Tongue (tissue), 2 donors: ENCODE data around the gene TRAP1. TPM values are rescaled to one million over a fixed set of nuclear protein-coding genes. Genes with fewer than 3 reads are reported as not detected.

Experiments used
- DNase-seq: peaks from one replicate; pipeline ENCODE4 v3.0.0-alpha.2; 2015
- total RNA-seq: library from RNA; depleted of rRNA; stranded (reverse); fragments of >200 nt; gene quantifications from one replicate; pipeline ENCODE4 v1.2.3, GENCODE V29; 2014

Gene TRAP1
- total RNA-seq, 1 donor from 2014 or later: 136 TPM

DNA sequence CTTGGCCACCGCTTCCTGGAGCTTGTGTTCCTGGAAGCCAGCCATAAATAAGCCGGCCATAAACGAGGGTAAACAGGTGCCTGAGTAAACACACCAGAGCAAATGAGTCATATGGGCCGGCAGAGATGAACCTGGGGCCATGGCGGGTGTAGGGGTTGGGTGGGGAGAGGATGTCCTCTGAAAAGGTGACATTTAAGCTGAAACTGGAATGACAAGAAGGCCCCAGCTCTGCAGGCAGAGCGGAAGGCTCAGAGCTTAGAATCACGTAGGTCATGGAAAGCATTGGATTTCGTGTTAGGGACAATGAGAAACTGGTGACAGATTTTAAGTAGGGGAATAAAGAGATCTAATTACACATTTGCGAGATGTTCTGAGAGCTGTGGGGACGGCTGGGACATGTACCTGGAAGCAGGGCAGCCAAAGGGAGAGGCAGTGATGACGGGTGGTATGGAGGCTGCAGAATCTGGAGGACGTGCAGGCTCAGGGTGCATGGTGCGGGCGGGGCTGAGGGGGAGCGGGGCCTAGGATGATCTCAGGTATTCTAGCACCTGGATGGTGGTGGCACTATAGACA, 70.9 kb downstream of the TRAP1 start:
- DNase-seq: peak; percentile 55

DNA sequence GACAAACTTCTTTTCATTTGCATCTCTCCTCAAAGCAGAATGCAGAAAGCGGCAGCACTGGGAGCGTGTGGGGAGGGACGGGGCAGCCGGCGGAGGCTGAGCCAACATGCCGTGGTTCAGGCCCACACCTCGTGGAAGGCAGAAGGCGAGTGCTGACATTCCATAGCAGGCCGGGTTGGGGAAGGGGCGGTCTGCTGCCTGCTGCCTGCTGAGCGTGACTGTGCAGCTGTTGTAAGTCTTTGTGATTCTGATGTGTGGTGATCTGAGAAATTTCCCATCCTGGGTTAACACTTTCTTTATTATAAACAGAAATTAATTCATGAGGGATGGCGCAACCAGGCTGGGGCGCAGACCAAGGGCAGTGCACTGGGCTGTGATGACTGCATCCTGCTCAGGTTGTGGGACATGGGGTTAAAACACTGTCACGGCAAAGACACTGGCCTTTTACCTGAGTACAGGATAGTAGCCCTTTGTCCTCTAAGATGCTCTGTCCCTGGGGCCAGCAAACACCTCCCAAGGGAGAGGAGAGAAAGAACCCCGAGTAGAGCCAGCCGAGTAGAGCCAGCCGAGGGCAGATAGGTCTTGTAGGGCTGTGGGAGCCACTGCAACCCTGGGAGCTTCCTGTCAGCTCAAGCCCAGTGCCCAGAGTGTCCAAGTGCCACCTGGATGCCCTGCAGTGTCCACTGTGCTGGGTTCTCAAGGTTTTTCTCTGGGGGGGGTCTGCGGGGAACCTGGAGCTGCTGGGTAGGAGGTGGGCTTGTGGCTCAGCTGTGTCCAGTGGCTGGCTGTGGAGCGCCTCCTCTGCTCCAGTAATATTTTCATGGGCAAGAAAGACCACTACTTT, 71.6 kb downstream of the TRAP1 start:
- peak; percentile 87 for DNase-seq

DNA sequence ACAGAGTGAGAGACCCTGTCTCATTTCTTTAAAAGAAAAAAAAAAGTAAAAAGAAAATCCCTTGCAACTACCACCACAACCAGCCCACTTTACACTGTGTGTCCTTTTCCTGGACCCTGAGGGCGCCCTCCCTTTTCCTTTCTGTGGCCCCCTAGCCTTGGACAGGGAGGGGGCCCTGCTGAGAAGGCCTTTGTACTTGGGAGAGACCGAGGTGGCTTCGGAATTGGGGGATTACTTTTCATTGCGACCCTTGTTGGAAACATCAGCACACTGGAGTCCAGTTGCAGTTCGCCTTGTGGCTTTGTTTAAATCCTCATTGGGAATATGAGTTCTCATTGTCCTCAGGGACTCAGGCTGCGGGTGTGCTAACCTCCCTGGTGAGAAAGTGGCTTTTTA, 72.2 kb downstream of the TRAP1 start:
- no peak for DNase-seq

DNA sequence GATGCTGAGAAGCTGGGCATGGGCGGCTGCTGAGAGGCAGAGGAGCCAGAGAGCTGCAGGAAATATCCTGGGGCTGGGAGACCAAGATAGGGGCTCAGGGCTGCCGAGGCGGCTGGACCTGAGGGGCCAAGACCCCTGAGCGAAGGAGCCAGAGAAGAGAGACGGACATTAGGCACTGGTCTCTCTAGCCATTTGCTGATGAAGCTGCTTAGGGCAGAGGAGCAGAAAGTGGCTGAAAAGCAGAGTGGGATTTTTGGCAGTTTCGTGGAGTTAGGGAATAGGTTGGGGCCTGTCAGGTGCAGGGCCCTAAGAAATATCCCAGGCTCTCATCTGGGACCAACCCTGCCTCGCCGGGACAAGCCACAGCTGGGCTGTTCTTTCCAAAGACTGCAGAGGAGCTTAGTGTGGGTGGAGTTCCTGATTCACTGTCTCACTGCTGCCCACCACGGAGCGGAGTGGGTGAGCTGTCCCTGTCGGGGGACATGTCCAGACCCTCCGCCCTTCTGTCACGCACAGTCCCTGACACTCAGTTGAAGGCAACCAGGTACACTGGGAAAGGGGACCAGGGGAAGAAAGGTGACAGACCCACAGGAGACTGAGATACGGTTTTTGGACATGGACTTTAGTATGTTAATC, 74.1 kb downstream of the TRAP1 start:
- no peak for DNase-seq

DNA sequence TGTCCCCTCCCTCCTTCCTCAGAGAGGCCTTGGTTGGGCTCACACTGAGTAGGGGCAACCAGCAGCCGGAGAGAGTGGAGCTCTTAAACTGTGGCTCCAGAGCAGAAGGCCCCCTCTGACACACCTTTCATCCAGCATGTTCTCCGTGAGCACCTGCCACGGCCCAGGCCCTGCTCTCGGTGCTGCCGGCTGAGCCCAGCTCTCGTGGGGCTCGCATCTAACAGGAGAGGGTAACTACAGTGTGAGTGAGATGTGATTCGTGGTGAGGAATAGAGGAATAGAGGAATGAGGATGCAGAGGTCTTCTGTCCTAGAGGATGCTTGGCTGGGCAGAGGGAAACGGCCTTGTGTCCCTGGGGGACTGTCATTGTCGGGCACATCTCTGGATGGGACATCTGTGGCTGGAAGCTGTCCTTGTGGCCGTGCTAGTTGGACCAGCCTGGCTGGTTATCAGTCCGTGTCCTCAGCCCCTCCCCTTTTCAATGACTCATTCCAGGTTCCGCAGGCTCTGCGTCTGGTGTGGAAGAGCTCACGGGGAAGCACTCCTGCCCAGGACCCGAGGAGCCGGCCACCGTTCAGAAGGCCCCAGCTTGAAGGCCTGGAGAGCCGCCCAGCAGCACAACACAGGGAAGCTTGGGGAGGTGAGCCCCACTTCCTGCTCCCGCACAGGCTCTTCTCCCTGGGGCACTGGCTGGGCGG, 74.8 kb downstream of the TRAP1 start:
- DNase-seq: peak; percentile 14

DNA sequence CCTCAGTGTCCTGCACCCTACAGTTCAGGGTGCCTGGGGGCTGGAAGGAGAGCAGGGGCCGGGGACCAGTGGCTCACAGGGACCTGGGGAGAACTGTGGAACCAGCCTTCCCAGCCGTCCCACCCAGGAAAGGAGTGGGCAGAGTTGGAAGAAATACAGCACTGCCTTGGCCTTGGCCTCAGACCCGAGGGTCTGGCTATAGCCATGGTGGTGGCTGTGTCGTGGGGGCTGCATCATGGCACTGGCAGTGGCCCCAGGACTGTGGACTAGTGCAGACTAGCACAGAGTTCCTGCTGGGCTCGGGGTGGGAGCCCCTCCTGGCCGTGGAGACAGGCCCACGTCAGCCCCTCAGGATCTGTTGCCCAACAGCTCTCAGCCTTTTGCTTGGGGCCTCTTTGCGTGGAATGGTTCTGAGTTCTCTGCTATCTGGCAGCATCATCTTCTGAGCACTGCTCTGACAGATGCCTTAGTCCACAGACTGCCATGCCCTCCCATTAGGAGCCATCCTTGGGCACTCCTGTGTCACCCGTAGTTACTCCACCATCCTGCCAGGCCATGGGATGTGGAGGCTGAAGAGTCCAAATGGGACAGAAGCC, 75.4 kb downstream of the TRAP1 start:
- DNase-seq: no peak

DNA sequence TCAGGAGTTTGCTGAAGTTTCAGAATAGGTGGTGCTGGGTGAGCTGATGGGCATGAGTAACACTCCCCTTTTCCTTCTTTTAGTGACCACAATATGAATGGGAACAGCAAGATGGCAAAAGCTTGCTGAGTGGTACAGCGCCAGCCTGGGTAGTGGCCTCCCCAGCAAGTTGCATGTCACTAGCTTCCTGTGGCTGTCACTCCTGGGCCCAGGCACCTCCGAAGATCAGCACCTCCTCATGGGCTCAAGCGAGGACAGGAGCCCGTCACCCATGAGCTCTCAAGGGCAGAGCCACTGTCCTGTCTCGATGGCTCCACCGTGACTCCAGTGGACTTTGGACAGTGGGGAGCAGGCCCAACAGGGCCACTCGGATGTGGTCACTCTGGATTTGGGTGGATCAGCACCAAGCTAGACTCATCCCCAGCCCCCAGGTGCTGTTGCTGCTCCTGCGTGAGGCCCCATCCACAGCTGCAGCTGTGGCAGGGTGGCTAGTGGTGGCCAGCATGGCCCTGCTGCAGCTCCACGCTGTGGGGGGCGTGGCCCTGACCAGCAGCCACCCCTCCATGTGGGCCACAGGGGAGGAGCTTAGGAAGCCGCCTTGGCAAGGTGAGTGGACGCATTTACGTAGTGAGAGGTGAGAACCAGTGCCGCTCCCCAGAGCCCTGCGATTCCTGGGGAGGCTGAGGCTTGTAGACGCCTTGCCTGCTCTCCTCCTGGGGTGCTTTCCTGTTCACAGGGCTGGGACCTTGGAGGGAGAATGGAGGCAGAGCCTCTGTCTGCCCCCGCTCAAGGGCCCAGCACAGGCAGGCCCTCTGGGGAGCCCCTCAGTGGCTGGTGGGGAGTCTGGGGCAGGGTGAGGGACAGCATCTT, 76.5 kb downstream of the TRAP1 start:
- DNase-seq: no peak

DNA sequence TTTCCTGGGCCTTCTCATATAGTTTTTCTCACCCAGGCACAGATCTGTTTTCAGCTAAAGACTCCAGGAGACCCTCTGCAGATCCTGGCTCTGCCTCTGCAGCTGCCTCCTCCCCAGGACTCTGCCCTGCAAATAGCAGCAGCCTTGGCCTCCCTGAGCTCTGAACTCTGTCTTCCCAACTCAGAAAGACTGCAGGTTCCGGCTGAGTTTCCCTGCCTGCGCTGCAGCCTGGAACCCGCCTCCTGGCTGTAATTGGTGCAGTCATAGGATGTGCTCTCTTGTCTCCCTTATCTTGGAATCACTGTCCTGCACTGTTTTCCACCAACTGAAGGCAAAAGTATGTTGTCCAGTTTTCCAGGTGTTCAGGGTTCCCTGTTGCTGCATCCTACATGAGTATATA, 77.1 kb downstream of the TRAP1 start:
- no peak for DNase-seq

DNA sequence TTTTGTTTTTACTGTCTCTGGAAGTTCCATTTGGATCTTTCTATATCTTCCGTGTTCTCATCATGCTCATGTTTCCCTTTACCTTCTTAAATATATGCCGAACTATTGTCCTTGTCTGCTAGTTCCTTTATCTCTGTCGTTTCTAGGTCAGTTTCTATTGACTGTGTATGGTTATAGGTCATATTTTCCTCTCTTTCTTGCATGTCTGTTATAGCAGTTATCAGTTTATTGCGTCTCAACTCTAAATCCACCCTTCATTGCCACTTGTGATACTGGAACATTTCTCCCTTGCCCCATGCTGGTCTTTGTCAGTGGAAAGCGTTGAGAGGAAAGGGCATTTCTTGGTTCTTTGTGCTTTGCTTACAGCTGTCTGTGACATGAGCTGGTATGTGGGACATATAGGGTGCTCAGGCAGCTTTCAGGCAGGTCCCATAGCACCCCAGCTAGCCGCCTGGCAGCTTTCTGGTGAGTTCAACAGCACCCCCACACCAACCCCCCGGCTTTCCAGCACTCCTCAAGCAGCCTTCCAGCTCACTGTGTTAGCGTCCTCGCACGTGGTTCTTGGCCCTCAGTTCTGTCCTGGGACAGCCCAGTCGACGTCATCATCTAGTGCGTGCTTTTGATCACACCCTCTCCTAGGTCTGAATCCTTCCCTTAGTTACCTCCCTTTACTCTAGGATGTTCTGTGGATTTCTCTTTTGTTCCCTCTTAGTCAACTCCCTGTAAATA, 78.2 kb downstream of the TRAP1 start:
- no peak for DNase-seq

DNA sequence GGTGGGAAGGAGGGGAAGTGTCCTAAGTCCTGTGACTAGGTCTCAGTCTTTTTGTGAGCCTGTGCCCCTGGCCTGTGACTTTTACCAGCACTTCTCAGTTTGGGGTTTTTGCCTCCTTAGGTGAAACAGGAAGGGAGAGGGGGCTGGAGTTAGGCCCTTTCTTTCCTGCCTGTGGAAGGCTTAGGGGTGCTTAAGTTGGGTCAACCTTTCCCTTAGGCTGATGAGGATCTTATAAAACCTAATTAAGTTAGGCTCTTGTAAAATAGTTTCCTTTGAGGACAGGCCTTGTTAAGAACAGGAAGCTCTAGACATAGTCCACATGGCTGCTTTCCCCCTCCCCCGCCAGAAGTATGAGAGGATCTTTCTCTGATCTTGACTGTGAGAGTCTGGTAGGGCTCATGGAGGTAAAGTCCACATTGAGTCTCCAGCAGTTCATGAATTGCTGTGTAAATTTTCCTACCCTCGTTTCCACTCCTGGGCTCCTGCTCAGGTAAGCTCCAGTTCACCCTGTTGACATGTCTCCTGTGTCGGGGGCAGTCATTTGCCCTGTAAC, 79.9 kb downstream of the TRAP1 start:
- DNase-seq: peak; percentile 38

DNA sequence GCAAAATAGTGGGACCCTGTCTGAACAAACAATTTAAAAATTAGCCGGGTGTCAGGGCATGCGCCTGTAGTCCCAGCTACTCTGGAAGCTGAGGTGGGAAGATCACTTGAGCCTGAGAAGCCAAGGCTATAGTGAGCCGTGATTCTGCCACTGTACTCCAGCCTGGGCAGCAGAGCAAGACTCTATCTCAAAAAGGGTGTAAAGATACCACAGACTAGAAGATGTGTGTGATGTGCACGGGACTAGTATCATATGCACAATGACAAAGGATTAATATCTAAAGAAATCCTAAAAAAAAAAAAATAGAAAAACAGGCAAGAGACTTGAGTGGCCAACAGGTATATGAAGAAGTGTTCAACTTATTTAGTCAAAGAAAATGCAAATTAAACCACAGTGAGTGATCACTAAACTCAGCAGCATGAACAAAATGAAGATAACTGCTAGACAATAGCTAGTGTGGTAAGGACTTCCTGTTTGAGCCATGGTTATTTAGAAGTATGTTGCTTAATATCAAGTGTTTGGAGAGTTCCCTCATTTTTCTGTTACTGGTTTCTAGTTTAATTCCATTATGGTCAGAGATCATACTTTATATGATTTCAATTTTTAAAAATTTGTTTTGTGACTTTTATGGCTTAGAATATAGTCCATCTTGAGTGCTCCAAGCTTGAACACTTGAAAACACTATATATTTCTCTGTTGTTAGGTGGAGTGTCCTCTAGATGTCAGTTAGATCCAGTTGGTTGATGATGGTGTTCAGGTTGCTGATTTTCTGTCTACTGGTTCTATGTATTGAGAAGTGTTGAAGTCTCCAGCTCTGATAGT, 91.2 kb downstream of the TRAP1 start:
- DNase-seq: no peak

DNA sequence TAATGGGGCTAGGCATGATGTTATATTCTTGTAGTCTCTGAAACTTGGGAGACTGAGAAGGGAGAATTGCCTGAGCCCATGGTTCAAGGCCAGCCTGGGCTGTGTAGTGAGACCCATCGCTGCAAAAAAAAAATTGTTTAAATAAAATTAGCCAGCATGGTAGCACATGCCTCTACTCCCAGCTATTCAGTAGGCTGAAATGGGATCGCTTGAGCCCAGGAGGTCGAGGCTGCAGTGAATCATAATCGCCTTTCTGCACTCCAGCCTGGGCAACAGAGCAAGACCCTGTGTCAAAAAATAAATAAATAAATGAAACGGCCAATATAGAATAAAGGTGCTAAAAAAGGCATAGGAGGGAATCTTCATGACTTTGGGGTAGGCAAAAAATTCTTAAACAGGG, 92.0 kb downstream of the TRAP1 start:
- no peak for DNase-seq

DNA sequence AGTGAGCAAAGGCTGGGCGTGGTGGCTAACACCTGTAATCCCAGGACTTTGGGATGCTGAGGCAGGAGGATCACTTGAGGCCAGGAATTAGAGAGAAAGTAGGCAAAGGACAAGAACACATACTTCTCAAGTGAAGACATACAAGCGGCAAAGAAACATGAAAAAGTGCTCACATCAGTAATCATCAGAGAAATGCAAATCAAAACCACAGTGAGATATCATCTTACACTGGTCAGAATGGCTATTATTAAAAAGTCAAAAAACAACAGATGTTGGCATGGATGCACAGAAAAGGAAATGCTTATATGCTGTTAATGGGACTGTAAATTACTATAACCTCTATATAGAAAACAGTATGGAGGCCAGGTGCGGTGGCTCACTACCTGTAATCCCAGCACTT, 93.7 kb downstream of the TRAP1 start:
- no peak for DNase-seq

DNA sequence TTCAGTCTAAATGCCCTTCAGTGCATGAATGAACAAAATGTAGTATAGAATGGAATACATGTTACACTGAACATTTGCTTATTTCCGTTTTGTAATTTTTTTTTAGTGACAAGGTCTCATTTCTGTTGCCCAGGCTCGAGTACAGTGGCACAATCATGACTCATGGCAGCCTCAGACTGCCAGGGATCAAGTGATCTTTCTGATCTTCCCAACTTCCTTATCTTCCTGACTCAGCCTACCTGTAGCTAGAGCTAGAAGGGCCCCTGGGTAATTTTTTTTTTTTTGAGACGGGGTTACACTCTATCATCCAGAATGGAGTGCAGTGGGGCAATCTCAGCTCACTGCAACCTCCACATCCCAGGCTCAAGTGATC, 98.6 kb downstream of the TRAP1 start:
- no peak for DNase-seq

DNA sequence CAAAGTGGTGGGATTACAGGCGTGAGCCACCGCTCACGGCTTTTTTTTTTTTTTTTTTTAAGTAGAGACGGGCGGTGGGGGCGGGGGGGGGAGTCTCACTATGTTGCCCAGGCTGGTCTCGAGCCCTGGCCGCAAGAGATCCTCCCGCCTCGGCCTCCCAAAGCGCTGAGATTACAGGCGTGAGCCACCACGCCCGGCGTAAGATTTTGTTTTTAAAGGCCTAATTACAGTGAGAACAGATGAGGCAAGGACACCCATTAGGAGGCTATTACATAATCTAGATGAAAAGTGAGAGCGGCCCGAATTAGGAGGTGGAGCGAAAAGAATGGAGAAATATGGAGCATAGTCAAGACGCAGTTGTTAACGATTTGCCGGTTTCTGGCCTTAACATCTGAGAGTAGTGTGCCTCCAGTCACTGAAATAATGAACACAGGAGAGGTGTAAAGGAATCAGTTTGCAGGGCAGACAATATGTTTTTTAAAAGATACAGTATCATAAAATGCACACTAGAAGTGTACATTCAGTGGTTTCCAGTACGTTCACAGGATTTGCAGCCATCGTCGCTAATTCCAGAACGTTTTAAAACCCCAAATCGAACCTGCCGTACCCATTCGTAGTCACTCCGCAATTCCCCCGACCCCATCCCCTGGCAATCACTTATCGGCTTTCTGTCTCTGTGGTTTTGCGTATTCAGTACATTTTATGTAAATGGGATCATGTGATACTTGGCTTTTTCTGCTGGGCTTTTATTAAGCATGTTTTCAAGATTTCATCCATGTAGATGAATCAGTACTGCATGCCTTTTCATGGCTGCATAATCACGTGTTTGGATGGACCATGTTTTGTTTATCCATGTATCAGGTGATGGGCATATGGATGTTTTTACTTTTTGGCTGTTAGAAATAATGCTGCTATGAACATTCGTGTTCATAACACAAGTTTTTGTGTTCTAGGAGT, 104.5 kb downstream of the TRAP1 start:
- DNase-seq: no peak

DNA sequence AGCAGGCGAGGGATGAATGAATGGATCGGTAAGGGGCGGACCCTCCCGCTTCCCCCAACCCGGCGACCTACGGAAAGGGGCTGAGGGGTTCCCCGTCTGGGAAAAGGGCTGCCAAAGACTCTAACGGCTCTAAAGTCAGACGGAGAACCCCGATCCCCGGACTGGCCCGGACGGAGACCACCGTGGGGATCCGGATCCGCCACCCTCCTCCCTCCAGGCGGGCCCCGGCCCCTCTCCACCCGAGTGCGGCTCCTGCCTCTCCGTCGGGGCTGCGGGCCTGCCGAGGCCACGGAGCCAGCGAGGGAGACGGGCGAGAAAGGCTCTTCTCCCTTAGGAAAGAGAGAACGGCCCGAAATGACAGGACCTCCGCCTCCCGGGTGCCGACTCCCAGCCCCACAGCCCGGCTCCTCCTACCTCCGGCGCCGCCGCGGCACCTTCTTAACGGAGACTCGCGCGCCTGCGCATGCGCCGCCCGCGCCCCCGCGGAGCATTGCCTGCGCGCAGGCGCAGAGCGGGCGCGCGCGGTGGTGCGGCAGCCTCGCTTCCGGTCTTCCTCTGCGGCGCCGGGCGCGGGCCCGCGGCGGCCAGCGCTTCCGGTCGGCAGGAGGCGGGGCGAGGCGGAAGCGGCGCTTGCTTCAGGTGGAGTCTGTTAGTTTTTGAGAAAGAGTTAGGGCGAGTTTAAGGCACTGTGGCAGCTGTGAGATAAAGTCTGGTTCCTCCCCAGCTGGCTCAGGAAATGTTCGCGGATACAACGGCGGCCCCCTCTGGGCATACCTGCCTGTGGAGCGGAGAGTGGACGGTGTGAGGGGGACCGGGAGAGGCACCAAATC, 106.0 kb downstream of the TRAP1 start, which contains the start of gene SLX4:
Gene SLX4, minus strand, starts transcription at position 461 of the 830 bp plus-strand sequence. CDS start 2,642 bp downstream, outside the sequence.
- DNase-seq: peak; percentile 98

DNA sequence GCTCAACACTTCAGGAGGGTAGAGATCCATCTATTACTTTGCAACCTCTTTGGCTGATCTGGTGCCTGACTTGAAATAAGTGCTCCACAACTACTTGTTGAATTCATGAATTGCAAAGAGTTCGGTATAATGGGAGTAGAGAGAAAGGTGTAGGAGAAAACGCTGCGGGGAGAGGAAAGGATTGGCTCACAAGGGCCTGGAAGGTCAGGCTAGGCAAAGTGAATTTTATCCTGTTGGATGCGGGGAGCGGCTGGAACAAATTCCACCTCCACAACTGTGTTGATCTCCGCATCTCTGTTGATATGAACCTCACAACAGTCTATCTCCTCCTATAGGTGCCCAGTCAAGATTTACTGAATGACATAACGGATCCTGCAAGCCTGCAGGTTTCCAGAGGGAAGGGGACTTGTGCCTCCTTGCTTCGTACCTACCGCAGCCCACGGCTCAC, 106.6 kb downstream of the TRAP1 start:
- DNase-seq: no peak
